ENCODE results near the gene TRPM3. TPM values are rescaled to one million over a fixed set of nuclear protein-coding genes. Genes with fewer than 3 reads are reported as not detected.
"Not testable (repeated sequence)": the region's sequence is repeated elsewhere in the genome, so short reads cannot be mapped to it uniquely, and the experiment has no call there.

Gene TRPM3
- total RNA-seq, 3 donors from 2014 or later = not detected

DNA sequence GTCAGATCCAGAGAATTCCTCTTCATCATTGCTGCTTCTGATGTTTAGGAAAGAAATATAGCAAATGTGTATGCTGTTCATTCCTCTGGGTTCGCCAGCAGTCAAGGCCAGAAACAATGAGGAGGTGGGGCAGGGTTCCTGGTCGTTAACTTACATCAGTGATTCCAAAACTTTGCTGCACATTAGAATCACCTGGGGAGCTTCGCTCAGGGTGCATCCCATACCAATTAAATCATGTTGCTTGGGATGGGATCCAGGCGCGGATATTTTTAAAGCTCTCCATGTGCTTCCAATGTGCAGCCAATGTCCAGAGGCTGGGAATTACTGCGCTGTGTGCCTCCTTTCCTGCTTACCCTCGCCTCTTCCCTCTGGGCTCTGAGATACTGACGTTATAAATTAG is 479.1 kb downstream of the TRPM3 start:
- no peaks in the 10 kb centered on the region for H3K9me3 Mint-ChIP-seq
- ATAC-seq = no peak
- no peak for DNase-seq
- H3K36me3 Mint-ChIP-seq (ENCODE audit: insufficient read depth) = no peaks in the 10 kb centered on the region
- no peaks in the 10 kb centered on the region for H3K4me1 Mint-ChIP-seq (ENCODE audit: low read depth)
- H3K27me3 Mint-ChIP-seq (ENCODE audit: low read depth) = peaks cover 22% of the 10 kb centered on the region
- no peak overlapping the region for H3K4me3 Mint-ChIP-seq

- DNase-seq (no peak), ATAC-seq (no peak)
- no peaks in the 10 kb centered on the region for H3K9me3 Mint-ChIP-seq
- no peaks in the 10 kb centered on the region for H3K36me3 Mint-ChIP-seq (ENCODE audit: insufficient read depth)
- peaks cover 22% of the 10 kb centered on the region for H3K27me3 Mint-ChIP-seq (ENCODE audit: low read depth)
- no peak overlapping the region for H3K4me3 Mint-ChIP-seq
- no peaks in the 10 kb centered on the region for H3K4me1 Mint-ChIP-seq (ENCODE audit: low read depth)
These were observed 479.8 kb downstream of the TRPM3 start for GRCh38 chr9:70641631-70642030.

DNA sequence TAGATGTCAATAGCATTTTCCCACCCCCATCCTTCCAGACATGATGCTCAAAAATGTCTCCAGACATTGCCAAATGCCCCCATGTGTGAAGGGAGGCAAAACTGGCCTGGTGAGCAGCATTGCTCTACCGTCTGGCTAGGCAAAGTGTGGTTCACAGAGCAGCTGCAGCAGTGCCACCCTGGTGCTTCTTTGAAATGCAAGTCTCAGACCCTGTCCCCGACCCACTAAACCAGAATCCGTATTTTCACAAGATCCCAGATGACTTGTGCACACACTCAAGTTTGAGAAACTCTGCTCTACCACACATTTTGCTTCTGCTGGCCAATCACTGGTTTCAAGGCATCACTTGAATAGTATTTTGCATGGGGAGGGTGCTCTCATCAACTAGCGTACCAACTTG is 480.4 kb downstream of the TRPM3 start:
- Mint-ChIP-seq H3K9me3 (no peaks in the 10 kb centered on the region), H3K27me3 (ENCODE audit: low read depth) (peaks cover 22% of the 10 kb centered on the region), H3K36me3 (ENCODE audit: insufficient read depth) (no peaks in the 10 kb centered on the region), H3K4me1 (ENCODE audit: low read depth) (no peaks in the 10 kb centered on the region), H3K4me3 (no peak overlapping the region)
- no peak for ATAC-seq
- DNase-seq = no peak

- H3K27me3 Mint-ChIP-seq (ENCODE audit: low read depth) = peaks cover 22% of the 10 kb centered on the region
- DNase-seq = no peak
- H3K9me3 Mint-ChIP-seq = no peaks in the 10 kb centered on the region
- no peaks in the 10 kb centered on the region for H3K4me1 Mint-ChIP-seq (ENCODE audit: low read depth)
- H3K36me3 Mint-ChIP-seq (ENCODE audit: insufficient read depth) = no peaks in the 10 kb centered on the region
- no peak overlapping the region for H3K4me3 Mint-ChIP-seq
- ATAC-seq = no peak
These were observed 481.3 kb downstream of the TRPM3 start for GRCh38 chr9:70639853-70640814.

GRCh38 chr9:70635790-70636189 is 485.6 kb downstream of the TRPM3 start:
- peaks cover 6% of the 10 kb centered on the region for H3K27me3 Mint-ChIP-seq (ENCODE audit: low read depth)
- no peak for ATAC-seq
- no peaks in the 10 kb centered on the region for H3K36me3 Mint-ChIP-seq (ENCODE audit: insufficient read depth)
- H3K9me3 Mint-ChIP-seq = no peaks in the 10 kb centered on the region
- no peaks in the 10 kb centered on the region for H3K4me1 Mint-ChIP-seq (ENCODE audit: low read depth)
- DNase-seq = no peak
- no peak overlapping the region for H3K4me3 Mint-ChIP-seq

GRCh38 chr9:70634696-70635095 is 486.7 kb downstream of the TRPM3 start:
- Mint-ChIP-seq H3K27me3 (ENCODE audit: low read depth) (peaks cover 1% of the 10 kb centered on the region), H3K9me3 (no peaks in the 10 kb centered on the region), H3K36me3 (ENCODE audit: insufficient read depth) (no peaks in the 10 kb centered on the region), H3K4me1 (ENCODE audit: low read depth) (no peaks in the 10 kb centered on the region), H3K4me3 (no peak overlapping the region)
- DNase-seq = no peak
- ATAC-seq = no peak

DNA sequence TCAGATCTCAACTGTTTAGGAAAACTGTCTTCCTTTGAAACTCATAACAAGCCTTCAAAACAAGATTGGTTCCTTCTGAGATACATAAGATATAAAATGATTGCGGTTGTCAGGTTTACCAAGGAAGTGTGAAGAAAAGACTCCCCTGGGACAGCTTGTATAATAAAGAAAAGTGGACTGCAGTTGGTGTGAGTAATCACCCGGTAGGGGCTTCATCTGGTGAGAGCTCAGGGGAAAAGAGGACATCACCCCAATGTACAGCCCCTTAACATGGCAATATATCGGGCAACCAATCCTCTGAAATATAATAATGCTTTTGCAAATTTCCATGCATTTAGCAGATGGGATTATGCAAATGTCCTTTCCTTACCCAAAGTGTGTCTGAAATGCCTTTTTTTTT is 490.4 kb downstream of the TRPM3 start:
- H3K4me3 Mint-ChIP-seq = no peak overlapping the region
- H3K27me3 Mint-ChIP-seq (ENCODE audit: low read depth) = peaks cover 1% of the 10 kb centered on the region
- ATAC-seq = no peak
- H3K36me3 Mint-ChIP-seq (ENCODE audit: insufficient read depth) = no peaks in the 10 kb centered on the region
- no peaks in the 10 kb centered on the region for H3K4me1 Mint-ChIP-seq (ENCODE audit: low read depth)
- H3K9me3 Mint-ChIP-seq = no peaks in the 10 kb centered on the region
- DNase-seq = no peak

- DNase-seq; ATAC-seq; H3K4me3 Mint-ChIP-seq; H3K9me3 Mint-ChIP-seq; H3K27me3 Mint-ChIP-seq (ENCODE audit: low read depth); H3K36me3 Mint-ChIP-seq (ENCODE audit: insufficient read depth); H3K4me1 Mint-ChIP-seq (ENCODE audit: low read depth): not testable (repeated sequence)
These were observed 492.2 kb downstream of the TRPM3 start for GRCh38 chr9:70629080-70629685.

DNA sequence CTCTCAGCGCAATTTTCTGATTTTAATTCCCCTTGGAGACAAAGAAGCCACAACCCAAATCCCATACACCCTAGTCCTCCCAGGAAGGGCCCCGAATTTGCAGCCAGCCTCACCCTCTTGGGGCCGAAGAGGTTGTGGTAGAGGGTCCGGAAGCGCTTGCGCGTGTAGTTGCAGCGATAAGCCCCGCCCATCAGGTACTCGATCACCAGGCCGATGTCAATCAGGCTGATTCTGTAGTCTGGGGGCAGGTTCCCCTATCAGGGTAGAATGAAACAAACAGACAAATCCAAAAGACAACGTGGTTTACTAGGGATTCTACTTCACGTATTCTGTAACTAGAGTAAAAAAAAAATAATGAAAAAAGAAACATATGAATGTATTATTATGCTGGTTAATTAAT is 496.3 kb downstream of the TRPM3 start:
- H3K4me3 Mint-ChIP-seq = no peak overlapping the region
- no peaks in the 10 kb centered on the region for H3K4me1 Mint-ChIP-seq (ENCODE audit: low read depth)
- DNase-seq (no peak), ATAC-seq (no peak)
- H3K9me3 Mint-ChIP-seq = no peaks in the 10 kb centered on the region
- peaks cover 3% of the 10 kb centered on the region for H3K27me3 Mint-ChIP-seq (ENCODE audit: low read depth)
- no peaks in the 10 kb centered on the region for H3K36me3 Mint-ChIP-seq (ENCODE audit: insufficient read depth)

DNA sequence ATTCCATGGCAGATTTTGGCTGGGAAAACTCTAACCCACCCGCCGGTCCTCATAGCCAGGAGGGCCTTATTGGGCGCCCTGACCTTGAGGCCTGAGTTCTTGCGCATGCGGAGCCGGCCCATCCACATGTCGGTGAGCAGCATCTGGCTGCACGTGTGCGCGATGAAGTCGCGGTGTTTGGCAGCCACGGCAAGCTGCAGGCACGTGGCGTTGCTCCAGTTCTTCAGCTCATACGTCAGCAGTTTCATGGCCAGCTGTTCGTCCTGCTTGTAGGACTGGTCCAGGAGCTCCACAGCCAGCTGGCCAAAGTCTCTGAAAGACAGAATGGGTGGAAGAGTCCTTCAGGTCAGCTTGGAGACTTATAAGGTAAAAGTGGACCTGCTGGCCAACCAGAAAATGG is 502.6 kb downstream of the TRPM3 start:
- H3K4me3 Mint-ChIP-seq = no peak overlapping the region
- ATAC-seq = no peak
- no peaks in the 10 kb centered on the region for H3K27me3 Mint-ChIP-seq (ENCODE audit: low read depth)

GRCh38 chr9:70617033-70617828 is 504.2 kb downstream of the TRPM3 start:
- no peak overlapping the region for H3K4me3 Mint-ChIP-seq
- H3K36me3 Mint-ChIP-seq (ENCODE audit: insufficient read depth) = no peaks in the 10 kb centered on the region
- no peaks in the 10 kb centered on the region for H3K9me3 Mint-ChIP-seq
- H3K4me1 Mint-ChIP-seq (ENCODE audit: low read depth) = no peaks in the 10 kb centered on the region
- no peaks in the 10 kb centered on the region for H3K27me3 Mint-ChIP-seq (ENCODE audit: low read depth)
- DNase-seq = no peak
- ATAC-seq = no peak

More for the DNA sequence above, 502.6 kb downstream of the TRPM3 start:
- Mint-ChIP-seq H3K9me3 (no peaks in the 10 kb centered on the region), H3K4me1 (ENCODE audit: low read depth) (no peaks in the 10 kb centered on the region), H3K36me3 (ENCODE audit: insufficient read depth) (no peaks in the 10 kb centered on the region)
- no peak for DNase-seq

GRCh38 chr9:70616228-70616990 is 505.0 kb downstream of the TRPM3 start:
- no peaks in the 10 kb centered on the region for H3K4me1 Mint-ChIP-seq (ENCODE audit: low read depth)
- no peaks in the 10 kb centered on the region for H3K36me3 Mint-ChIP-seq (ENCODE audit: insufficient read depth)

GRCh38 chr9:70615464-70616138 is 505.8 kb downstream of the TRPM3 start:
- no peaks in the 10 kb centered on the region for H3K4me1 Mint-ChIP-seq (ENCODE audit: low read depth)

More at GRCh38 chr9:70616228-70616990, 505.0 kb downstream of the TRPM3 start:
- Mint-ChIP-seq H3K4me3 (no peak overlapping the region), H3K27me3 (ENCODE audit: low read depth) (no peaks in the 10 kb centered on the region), H3K9me3 (no peaks in the 10 kb centered on the region)
- DNase-seq = no peak
- no peak for ATAC-seq

More at GRCh38 chr9:70615464-70616138, 505.8 kb downstream of the TRPM3 start:
- Mint-ChIP-seq H3K4me3 (no peak overlapping the region), H3K27me3 (ENCODE audit: low read depth) (no peaks in the 10 kb centered on the region), H3K9me3 (no peaks in the 10 kb centered on the region), H3K36me3 (ENCODE audit: insufficient read depth) (no peaks in the 10 kb centered on the region)
- DNase-seq = no peak
- no peak for ATAC-seq
